HG02642 (cell line): ENCODE results near the gene KIRREL3.
"Not testable (repeated sequence)": the region's sequence is repeated elsewhere in the genome, so short reads cannot be mapped to it uniquely, and the experiment has no call there.

Source experiments
- ATAC-seq: cut with Tn5 transposase; IDR thresholded peaks from one replicate; pipeline ENCODE4 v1.9.1; 2021; ENCODE audit warnings: mild to moderate bottlenecking; ENCODE audit not compliant: unreplicated experiment, poor library complexity

The KIRREL3 gene

GRCh38 chr11:126963603-126964363 lies 36.8 kb downstream of the KIRREL3 start:
- no peak for ATAC-seq

DNA sequence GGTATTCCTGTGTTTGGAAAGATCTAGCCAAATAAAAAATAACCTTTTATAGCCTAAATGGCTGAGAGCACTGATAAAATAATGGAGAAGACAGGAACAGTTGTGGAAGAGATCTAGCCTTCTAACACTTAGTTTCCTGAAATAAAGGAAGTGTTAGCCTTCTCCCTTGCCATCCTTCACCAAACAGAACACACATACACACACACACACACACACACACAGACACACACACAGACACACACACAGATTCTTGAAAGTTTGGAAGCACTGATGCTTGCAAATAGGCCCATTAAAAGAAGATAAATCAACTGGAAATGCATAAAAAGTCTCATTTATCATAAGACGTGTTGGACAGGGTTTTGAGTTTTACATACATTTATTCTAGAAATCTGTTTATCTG lies 37.5 kb downstream of the KIRREL3 start:
- ATAC-seq = no peak

DNA sequence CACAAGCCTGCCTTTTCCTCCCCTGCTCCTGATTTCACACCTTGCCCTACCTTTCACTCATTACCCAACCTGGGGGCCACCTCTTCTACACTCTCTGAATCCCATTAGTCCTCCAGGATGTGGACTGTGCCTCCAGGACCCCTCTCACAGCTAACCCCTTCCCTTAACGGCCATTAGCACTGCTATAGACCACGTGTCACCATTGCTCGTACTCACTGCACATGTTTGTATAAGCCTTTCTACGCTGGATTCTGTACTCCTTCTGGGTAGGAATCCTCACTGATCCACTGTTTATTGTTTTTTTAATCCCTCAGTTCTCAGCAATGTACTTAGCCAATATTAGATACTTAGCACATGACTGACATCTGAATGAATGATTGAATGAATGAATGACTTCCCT lies 40.9 kb downstream of the KIRREL3 start:
- no peak for ATAC-seq

DNA sequence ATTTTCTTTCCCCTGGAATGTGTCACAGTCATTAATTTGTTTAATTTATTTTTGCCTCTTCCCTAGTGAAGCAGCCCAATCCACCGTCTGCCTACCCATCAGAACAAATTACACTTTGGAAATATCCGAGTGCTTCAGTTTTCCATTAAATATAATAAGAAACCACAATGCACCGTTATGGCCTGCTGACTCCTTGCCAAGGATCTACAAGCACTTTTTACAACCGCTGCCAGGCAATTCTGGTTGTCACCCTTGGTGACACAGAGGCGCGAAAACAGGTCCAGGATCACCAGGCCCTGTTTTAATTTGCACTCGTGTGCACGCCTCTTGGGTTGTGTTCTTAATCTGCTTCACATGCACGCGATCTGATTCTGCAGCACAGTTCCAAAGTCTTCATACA lies 43.9 kb downstream of the KIRREL3 start:
- no peak for ATAC-seq

- ATAC-seq = not testable (repeated sequence)
Measured at GRCh38 chr11:126952533-126952932, 48.0 kb downstream of the KIRREL3 start.

- no peak for ATAC-seq
Measured at GRCh38 chr11:126951465-126951864, 49.1 kb downstream of the KIRREL3 start.

DNA sequence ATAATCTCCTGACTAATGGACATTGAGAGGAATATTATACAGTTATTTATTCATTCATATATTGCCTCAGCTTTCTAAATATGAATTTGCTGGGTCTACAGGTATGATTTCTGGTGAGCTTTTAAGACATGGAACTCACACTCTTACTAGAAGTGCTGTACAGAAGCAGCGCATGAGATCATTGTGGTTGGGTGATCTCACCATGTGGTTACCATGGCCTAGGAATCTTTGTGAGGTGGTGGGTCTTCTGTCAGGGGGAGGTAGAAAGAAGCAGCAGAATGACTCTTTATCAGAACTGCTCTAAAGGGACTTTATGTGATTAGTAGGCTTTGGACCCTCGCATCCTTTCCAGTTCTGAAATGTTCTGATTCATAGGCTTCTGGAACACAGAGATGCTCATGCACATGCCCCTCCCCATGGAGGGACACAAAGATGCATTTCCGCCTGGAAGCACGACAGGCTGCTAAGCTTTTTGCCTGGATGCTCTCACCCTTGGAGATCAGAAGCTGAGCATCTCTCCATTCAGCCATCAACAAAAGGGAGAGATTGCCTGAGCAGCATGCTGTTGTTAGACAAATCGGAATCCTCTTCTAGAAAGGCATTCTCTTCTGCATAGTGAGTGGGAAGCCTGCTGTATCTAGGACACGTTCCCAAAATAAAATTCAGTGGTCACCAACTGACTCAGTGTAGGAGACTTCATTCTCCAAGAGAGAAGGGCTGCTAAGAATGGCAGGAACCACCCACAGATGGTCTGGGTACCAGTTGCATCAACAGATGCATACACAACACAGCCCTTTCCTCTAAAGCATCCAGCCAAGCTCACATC lies 51.3 kb downstream of the KIRREL3 start:
- no peak for ATAC-seq

DNA sequence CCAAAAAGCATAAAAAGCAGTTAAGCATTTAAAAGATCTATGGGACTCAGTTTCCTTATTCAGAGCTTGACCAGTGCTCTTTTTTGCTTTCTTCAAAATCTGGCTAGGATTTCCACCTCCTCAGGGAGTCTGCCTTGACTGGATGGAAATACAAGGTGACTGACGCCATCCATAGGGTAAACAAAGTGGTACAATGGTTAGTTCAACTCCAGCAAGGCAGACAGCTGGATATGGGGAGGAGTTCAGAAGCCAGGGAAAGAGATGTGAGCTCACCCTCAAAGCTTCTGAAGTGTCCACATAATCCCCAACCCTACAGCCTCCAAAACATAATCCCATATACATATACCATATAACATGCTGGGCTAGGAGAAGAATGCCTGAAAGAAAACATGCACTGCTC lies 52.0 kb downstream of the KIRREL3 start:
- ATAC-seq = no peak

DNA sequence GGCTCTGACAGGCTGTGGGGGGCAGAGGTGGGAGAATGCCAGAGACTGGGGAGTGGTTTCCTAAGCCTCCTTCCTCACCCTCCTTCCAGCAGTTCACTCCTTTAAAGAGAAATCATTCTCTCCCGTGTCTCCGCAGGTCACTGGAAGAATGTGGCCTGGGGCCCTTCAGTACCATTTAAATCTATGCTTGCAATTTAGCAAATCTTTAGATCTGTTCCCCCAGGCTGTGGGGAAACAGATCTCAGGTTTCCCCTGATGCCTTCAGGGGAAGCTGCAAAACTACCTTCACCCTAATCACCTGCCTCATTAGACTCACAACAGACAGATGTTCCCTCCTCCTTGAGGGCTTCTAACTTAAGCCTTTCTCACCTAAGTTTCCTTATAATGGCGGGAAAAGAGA lies 55.3 kb downstream of the KIRREL3 start:
- no peak for ATAC-seq

- ATAC-seq = no peak
Measured at GRCh38 chr11:126943316-126943715, 57.3 kb downstream of the KIRREL3 start.

DNA sequence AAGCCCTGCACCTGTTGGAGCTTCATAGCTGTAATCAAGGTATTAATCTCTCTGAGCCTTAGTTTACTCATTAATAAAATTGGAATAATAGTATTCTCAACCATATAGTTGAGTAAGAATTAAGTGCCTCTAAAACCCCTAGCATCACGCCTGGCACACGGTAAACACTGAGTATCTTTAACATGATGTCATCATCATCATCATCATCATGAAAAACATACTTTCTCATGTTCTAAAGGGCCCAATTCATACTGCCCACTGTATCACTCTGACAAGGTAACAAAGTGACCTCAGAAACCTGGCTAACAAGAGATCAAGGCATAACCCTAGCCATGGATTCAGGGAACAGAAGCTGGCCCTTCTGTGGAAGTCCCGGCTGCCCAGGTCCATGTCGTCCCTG lies 58.4 kb downstream of the KIRREL3 start:
- ATAC-seq = no peak

GRCh38 chr11:126939552-126939951 lies 61.0 kb downstream of the KIRREL3 start:
- no peak for ATAC-seq

- ATAC-seq = no peak
Measured at GRCh38 chr11:126938718-126939117, 61.9 kb downstream of the KIRREL3 start.

GRCh38 chr11:126930091-126930841 lies 70.3 kb downstream of the KIRREL3 start:
- ATAC-seq = no peak

DNA sequence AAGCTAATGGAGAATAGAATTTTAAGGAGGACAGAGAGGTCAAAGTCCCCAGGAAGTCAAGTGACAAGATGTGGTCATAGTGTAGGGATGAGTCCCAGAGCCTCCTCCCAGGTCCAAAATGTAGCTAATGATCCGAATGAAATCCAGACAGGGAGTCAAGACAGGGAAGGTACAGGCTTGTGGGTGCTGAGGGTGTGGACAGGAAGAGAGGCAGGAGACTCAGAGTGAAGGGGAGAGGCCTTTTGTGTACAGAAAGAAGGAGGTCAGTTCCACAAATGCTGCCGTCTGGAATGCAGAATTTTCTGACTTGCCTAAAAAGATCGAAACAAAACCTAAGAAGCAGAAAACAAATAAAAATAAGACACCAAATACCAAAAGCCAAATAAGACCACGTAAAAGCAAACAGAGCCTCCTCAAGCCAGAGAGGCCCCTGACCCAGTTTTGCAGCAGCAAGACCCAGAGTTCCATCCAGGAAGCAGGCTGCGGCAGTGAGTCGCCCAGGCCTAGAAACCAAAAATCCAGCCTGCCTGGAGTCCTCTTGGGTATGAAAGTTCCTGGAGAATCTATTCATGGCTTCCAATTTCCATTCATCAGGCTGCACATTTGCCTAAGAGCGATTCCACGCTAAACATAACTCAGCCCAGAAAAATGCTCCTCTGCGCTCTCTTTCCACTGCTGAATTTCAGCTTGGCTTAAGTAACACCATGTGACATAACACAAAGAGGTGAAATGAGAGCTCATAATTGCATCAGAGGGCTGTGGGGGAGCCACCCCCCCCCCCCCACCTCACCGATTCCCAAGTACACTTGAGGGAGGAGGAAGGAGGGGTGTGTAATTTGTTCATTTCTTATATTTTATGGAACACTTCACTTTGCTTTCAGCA lies 71.2 kb downstream of the KIRREL3 start:
- no peak for ATAC-seq

- ATAC-seq = no peak
Measured at GRCh38 chr11:126927623-126928022, 72.9 kb downstream of the KIRREL3 start.

DNA sequence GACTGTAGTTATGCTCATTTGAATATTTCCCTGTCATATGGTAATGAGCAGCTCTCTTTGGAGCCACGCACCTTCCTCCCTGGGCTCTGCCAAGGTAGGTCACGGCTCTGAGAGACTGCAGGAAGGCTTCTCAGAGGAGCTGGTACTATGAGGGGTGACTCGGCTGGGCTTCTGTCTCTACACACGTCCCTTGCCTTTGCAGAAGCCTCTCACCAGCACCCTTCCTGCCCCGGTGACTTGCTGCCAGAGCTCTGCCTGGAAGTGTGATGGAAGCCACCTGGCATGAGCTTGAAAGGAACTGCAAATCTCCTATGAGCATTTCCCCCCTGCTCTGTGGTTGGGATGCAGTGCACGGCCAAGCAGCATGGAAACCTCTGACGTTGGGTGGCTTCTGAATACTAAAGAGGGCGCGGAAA lies 74.2 kb downstream of the KIRREL3 start:
- no peak for ATAC-seq

- ATAC-seq = no peak
Measured at GRCh38 chr11:126925321-126926093, 75.1 kb downstream of the KIRREL3 start.

GRCh38 chr11:126924376-126925040 lies 76.1 kb downstream of the KIRREL3 start:
- no peak for ATAC-seq
